H1 (cell line): Measurements from ENCODE around the gene WDR45B. TPM values are rescaled to one million over a fixed set of nuclear protein-coding genes. Genes with fewer than 3 reads are reported as not detected.

Experiments
- BCL11A ChIP-seq, 2 experiments: IDR thresholded peaks; one replicate each; pipeline ENCODE4 v1.6.1; 2011; ENCODE audit warnings: low read depth in 2 of 2, low read length in 2 of 2, mild to moderate bottlenecking in 2 of 2
- CHD7 ChIP-seq: fragments of 300-600 bp; sonication (generic); IDR thresholded peaks from 2 replicates; pipeline ENCODE4 v1.7.1; 2012; ENCODE audit warnings: low read length, moderate library complexity, mild to moderate bottlenecking, inconsistent platforms; ENCODE audit not compliant: insufficient replicate concordance
- KDM1A ChIP-seq: fragments of 200-600, 300-600 bp; sonication (generic); IDR thresholded peaks from 2 replicates; pipeline ENCODE4 v1.7.1; 2016; ENCODE audit warnings: mild to moderate bottlenecking, low read length, borderline replicate concordance
- KDM5A ChIP-seq: fragments of 200-600 bp; IDR thresholded peaks from 2 replicates; pipeline ENCODE4 v1.7.1; 2012; ENCODE audit warnings: mild to moderate bottlenecking, low read length, inconsistent platforms, mixed read lengths
- MAX ChIP-seq: IDR thresholded peaks from 2 replicates; pipeline ENCODE4 v1.6.1; 2012; ENCODE audit warnings: inconsistent platforms
- SIX5 ChIP-seq: IDR thresholded peaks from 2 replicates; pipeline ENCODE4 v1.6.1; 2011; ENCODE audit warnings: mild to moderate bottlenecking, low read depth, low read length
- polyA plus RNA-seq, 7 experiments: library from polyadenylated mRNA; depleted of rRNA in 3 of 7; stranded (reverse) in 5 of 7; unstranded in 2 of 7; fragments of >200 nt in 5 of 7; fragments of 200-250 nt in 2 of 7; gene quantifications; 1 replicate in 5 of 7; 2 replicates in 1 of 7; 4 replicates in 1 of 7; pipeline versions ENCODE4 v1.2.1 to v1.2.3, GENCODE V29; 2011 to 2013; ENCODE audit warnings: missing spikeins in 2 of 7, mixed read lengths in 2 of 7
- total RNA-seq: library from RNA; stranded (reverse); fragmentation: NEBNext Ultra II Directional; extraction: Animal tissue kit (Norgen Biotek cat#: 25700); gene quantifications from 2 replicates; pipeline ENCODE4 v1.2.1, GENCODE V29; 2021
- TF ChIP-seq, protein P1 (sequence below): IDR thresholded peaks from 2 replicates; pipeline ENCODE4 v1.6.1; 2011; ENCODE audit warnings: low read depth, mild to moderate bottlenecking, low read length; ENCODE audit not compliant: insufficient read depth

Gene WDR45B
- total and polyA plus RNA-seq, 2 of the 8 experiments (the other 6 are each of a cell fraction or from before 2014, with no cell fraction given): 82.0 to 100 TPM

GRCh38 chr17:82670661-82671450 lies 22.6 kb upstream of the WDR45B start (continued):
- TF ChIP-seq KDM1A (no peak), BCL11A (IDR thresholded peaks at IDR 0.05; ENCODE audit: low read depth in 2 of 2, low read length in 2 of 2) (no peak), SIX5 (no peak), CHD7 (no peak), KDM5A (no peak), MAX (no peak)
- TF ChIP-seq, protein P1, sequence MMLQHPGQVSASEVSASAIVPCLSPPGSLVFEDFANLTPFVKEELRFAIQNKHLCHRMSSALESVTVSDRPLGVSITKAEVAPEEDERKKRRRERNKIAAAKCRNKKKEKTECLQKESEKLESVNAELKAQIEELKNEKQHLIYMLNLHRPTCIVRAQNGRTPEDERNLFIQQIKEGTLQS: no peak
